ENCODE data around the gene SMPX. TPM values are rescaled to one million over a fixed set of nuclear protein-coding genes. Genes with fewer than 3 reads are reported as not detected.

The SMPX gene
- total RNA-seq, 5 donors from 2014 or later (not counting 1 experiment from before 2014, with no cell fraction given) = not detected

GRCh38 chrX:21741364-21741763 is 16.6 kb downstream of the SMPX start:
- Histone ChIP-seq H3K9me3 (no peaks in the 10 kb centered on the region), H3K27ac (ENCODE audit: low read length) (no peak overlapping the region), H3K4me3 (ENCODE audit: control insufficient read depth in 1 of 2, extremely low read depth in 1 of 2, low read length in 1 of 2) (no peak overlapping the region), H3K36me3 (ENCODE audit: control insufficient read depth in 2 of 2, extremely low read depth in 1 of 2, insufficient read depth in 1 of 2, low read length in 1 of 2) (no peaks in the 10 kb centered on the region), H3K27me3 (replicated peaks in 1 of 2; ENCODE audit: control insufficient read depth in 2 of 2, extremely low read depth in 1 of 2, insufficient read depth in 2 of 2, low read length in 1 of 2) (peaks cover 0 to 2% of the 10 kb centered on the region in 2 experiments), H3K4me1 (ENCODE audit: control insufficient read depth in 1 of 2, extremely low read depth in 1 of 2, insufficient read depth in 2 of 2, low read length in 2 of 2) (no peaks in the 10 kb centered on the region)
- CTCF ChIA-PET = interaction anchor here in 1 of 2 donors (0.6 kb wide), 1 partner anchor 1227 kb away, joined by 3 read pairs; no protein-coding TSS in a partner anchor
- H3K4me3 Mint-ChIP-seq = no peak overlapping the region
- H3K27me3 Mint-ChIP-seq = peaks cover 4 to 22% of the 10 kb centered on the region in 2 donors
- no peaks in the 10 kb centered on the region for H3K9me3 Mint-ChIP-seq
- POLR2A ChIA-PET = no interaction called here
- H3K36me3 Mint-ChIP-seq = no peaks in the 10 kb centered on the region
- DNase-seq (no peak), ATAC-seq (replicated peaks in 1 of 4) (no peak)
- H3K27ac Mint-ChIP-seq = no peak overlapping the region
- no peaks in the 10 kb centered on the region for H3K4me1 Mint-ChIP-seq

GRCh38 chrX:21740329-21741274 is 17.3 kb downstream of the SMPX start:
- H3K27me3 Mint-ChIP-seq = peaks cover 9 to 29% of the 10 kb centered on the region in 2 donors
- no peaks in the 10 kb centered on the region for H3K4me1 ChIP-seq (ENCODE audit: control insufficient read depth in 1 of 2, extremely low read depth in 1 of 2, insufficient read depth in 2 of 2, low read length in 2 of 2)
- WGBS (ENCODE audit: insufficient coverage) = no CpG with 5 or more reads among the region's 1 CpG
- no peak for ATAC-seq (replicated peaks in 1 of 4)
- no peaks in the 10 kb centered on the region for H3K9me3 Mint-ChIP-seq
- H3K27me3 ChIP-seq (replicated peaks in 1 of 2; ENCODE audit: control insufficient read depth in 2 of 2, extremely low read depth in 1 of 2, insufficient read depth in 2 of 2, low read length in 1 of 2) = peaks cover 0 to 2% of the 10 kb centered on the region in 2 experiments
- CTCF ChIA-PET = interaction anchor here in 1 of 2 donors (0.6 kb wide), 1 partner anchor 1226 kb away, joined by 3 read pairs; no protein-coding TSS in a partner anchor
- H3K4me1 Mint-ChIP-seq = no peaks in the 10 kb centered on the region
- no peak overlapping the region for H3K4me3 Mint-ChIP-seq
- no peaks in the 10 kb centered on the region for H3K36me3 ChIP-seq (ENCODE audit: control insufficient read depth in 2 of 2, extremely low read depth in 1 of 2, insufficient read depth in 1 of 2, low read length in 1 of 2)
- no peaks in the 10 kb centered on the region for H3K36me3 Mint-ChIP-seq
- H3K27ac Mint-ChIP-seq = no peak overlapping the region
- POLR2A ChIA-PET = interaction anchor here in 1 of 2 donors (0.6 kb wide), 1 partner anchor 1596 kb away, joined by 7 read pairs; no protein-coding TSS in a partner anchor
- no peak overlapping the region for H3K27ac ChIP-seq (ENCODE audit: low read length)
- H3K9me3 ChIP-seq = no peaks in the 10 kb centered on the region
- DNase-seq = no peak
- H3K4me3 ChIP-seq (ENCODE audit: control insufficient read depth in 1 of 2, extremely low read depth in 1 of 2, low read length in 1 of 2) = no peak overlapping the region

GRCh38 chrX:21738950-21739287 is 19.0 kb downstream of the SMPX start:
- Histone ChIP-seq H3K27me3 (replicated peaks in 1 of 2; ENCODE audit: control insufficient read depth in 2 of 2, extremely low read depth in 1 of 2, insufficient read depth in 2 of 2, low read length in 1 of 2) (peaks cover 0 to 4% of the 10 kb centered on the region in 2 experiments), H3K4me3 (ENCODE audit: control insufficient read depth in 1 of 2, extremely low read depth in 1 of 2, low read length in 1 of 2) (no peak overlapping the region), H3K27ac (ENCODE audit: low read length) (no peak overlapping the region), H3K9me3 (no peaks in the 10 kb centered on the region), H3K4me1 (ENCODE audit: control insufficient read depth in 1 of 2, extremely low read depth in 1 of 2, insufficient read depth in 2 of 2, low read length in 2 of 2) (no peaks in the 10 kb centered on the region), H3K36me3 (ENCODE audit: control insufficient read depth in 2 of 2, extremely low read depth in 1 of 2, insufficient read depth in 1 of 2, low read length in 1 of 2) (no peaks in the 10 kb centered on the region)
- no CpG with 5 or more reads among the region's 4 CpGs for WGBS (ENCODE audit: insufficient coverage)
- DNase-seq (no peak), ATAC-seq (replicated peaks in 1 of 4) (no peak)
- ChIA-PET CTCF (no interaction called here), POLR2A (no interaction called here)
- no peaks in the 10 kb centered on the region for H3K4me1 Mint-ChIP-seq
- H3K27ac Mint-ChIP-seq = no peak overlapping the region
- no peaks in the 10 kb centered on the region for H3K36me3 Mint-ChIP-seq
- peaks cover 11 to 36% of the 10 kb centered on the region in 2 donors for H3K27me3 Mint-ChIP-seq
- H3K9me3 Mint-ChIP-seq = no peaks in the 10 kb centered on the region
- no peak overlapping the region for H3K4me3 Mint-ChIP-seq

- no peak overlapping the region for H3K4me3 ChIP-seq (ENCODE audit: control insufficient read depth in 1 of 2, extremely low read depth in 1 of 2, low read length in 1 of 2)
- Mint-ChIP-seq H3K27ac (no peak overlapping the region), H3K9me3 (no peaks in the 10 kb centered on the region), H3K27me3 (peaks cover 11 to 41% of the 10 kb centered on the region in 2 donors), H3K36me3 (no peaks in the 10 kb centered on the region), H3K4me3 (no peak overlapping the region), H3K4me1 (no peaks in the 10 kb centered on the region)
- no peak for DNase-seq
- WGBS (ENCODE audit: insufficient coverage) = no CpG with 5 or more reads among the region's 15 CpGs
- no peak overlapping the region for H3K27ac ChIP-seq (ENCODE audit: low read length)
- ATAC-seq (replicated peaks in 1 of 4) = no peak
- POLR2A ChIA-PET = no interaction called here
- H3K36me3 ChIP-seq (ENCODE audit: control insufficient read depth in 2 of 2, extremely low read depth in 1 of 2, insufficient read depth in 1 of 2, low read length in 1 of 2) = no peaks in the 10 kb centered on the region
- H3K4me1 ChIP-seq (ENCODE audit: control insufficient read depth in 1 of 2, extremely low read depth in 1 of 2, insufficient read depth in 2 of 2, low read length in 2 of 2) = no peaks in the 10 kb centered on the region
- H3K9me3 ChIP-seq = no peaks in the 10 kb centered on the region
- peaks cover 0 to 4% of the 10 kb centered on the region in 2 experiments for H3K27me3 ChIP-seq (replicated peaks in 1 of 2; ENCODE audit: control insufficient read depth in 2 of 2, extremely low read depth in 1 of 2, insufficient read depth in 2 of 2, low read length in 1 of 2)
- CTCF ChIA-PET = no interaction called here
Observed at GRCh38 chrX:21738210-21738949, 19.5 kb downstream of the SMPX start.

- peaks cover 0 to 4% of the 10 kb centered on the region in 2 experiments for H3K27me3 ChIP-seq (replicated peaks in 1 of 2; ENCODE audit: control insufficient read depth in 2 of 2, extremely low read depth in 1 of 2, insufficient read depth in 2 of 2, low read length in 1 of 2)
- no peak for ATAC-seq (replicated peaks in 1 of 4)
- no CpG with 5 or more reads among the region's 1 CpG for WGBS (ENCODE audit: insufficient coverage)
- CTCF ChIA-PET = no interaction called here
- H3K9me3 ChIP-seq = no peaks in the 10 kb centered on the region
- H3K4me3 ChIP-seq (ENCODE audit: control insufficient read depth in 1 of 2, extremely low read depth in 1 of 2, low read length in 1 of 2) = no peak overlapping the region
- no peaks in the 10 kb centered on the region for H3K36me3 ChIP-seq (ENCODE audit: control insufficient read depth in 2 of 2, extremely low read depth in 1 of 2, insufficient read depth in 1 of 2, low read length in 1 of 2)
- POLR2A ChIA-PET = no interaction called here
- DNase-seq = no peak
- no peaks in the 10 kb centered on the region for H3K4me1 Mint-ChIP-seq
- H3K27ac ChIP-seq (ENCODE audit: low read length) = no peak overlapping the region
- H3K4me3 Mint-ChIP-seq = no peak overlapping the region
- no peaks in the 10 kb centered on the region for H3K36me3 Mint-ChIP-seq
- H3K27ac Mint-ChIP-seq = no peak overlapping the region
- H3K4me1 ChIP-seq (ENCODE audit: control insufficient read depth in 1 of 2, extremely low read depth in 1 of 2, insufficient read depth in 2 of 2, low read length in 2 of 2) = no peaks in the 10 kb centered on the region
- H3K9me3 Mint-ChIP-seq = no peaks in the 10 kb centered on the region
- H3K27me3 Mint-ChIP-seq = peaks cover 11 to 35% of the 10 kb centered on the region in 2 donors
Observed at GRCh38 chrX:21735768-21736127, 22.2 kb downstream of the SMPX start.

- Mint-ChIP-seq H3K36me3 (no peaks in the 10 kb centered on the region), H3K9me3 (no peaks in the 10 kb centered on the region), H3K27ac (no peak overlapping the region), H3K4me1 (no peaks in the 10 kb centered on the region), H3K4me3 (no peak overlapping the region), H3K27me3 (peaks cover 11 to 35% of the 10 kb centered on the region in 2 donors)
- WGBS (ENCODE audit: insufficient coverage) = no CpG with 5 or more reads among the region's 5 CpGs
- Histone ChIP-seq H3K27me3 (replicated peaks in 1 of 2; ENCODE audit: control insufficient read depth in 2 of 2, extremely low read depth in 1 of 2, insufficient read depth in 2 of 2, low read length in 1 of 2) (peaks cover 0 to 4% of the 10 kb centered on the region in 2 experiments), H3K27ac (ENCODE audit: low read length) (no peak overlapping the region), H3K4me1 (ENCODE audit: control insufficient read depth in 1 of 2, extremely low read depth in 1 of 2, insufficient read depth in 2 of 2, low read length in 2 of 2) (no peaks in the 10 kb centered on the region), H3K36me3 (ENCODE audit: control insufficient read depth in 2 of 2, extremely low read depth in 1 of 2, insufficient read depth in 1 of 2, low read length in 1 of 2) (no peaks in the 10 kb centered on the region), H3K4me3 (ENCODE audit: control insufficient read depth in 1 of 2, extremely low read depth in 1 of 2, low read length in 1 of 2) (no peak overlapping the region), H3K9me3 (no peaks in the 10 kb centered on the region)
- ATAC-seq (replicated peaks in 1 of 4) (no peak), DNase-seq (no peak)
- ChIA-PET POLR2A (no interaction called here), CTCF (no interaction called here)
Observed at GRCh38 chrX:21735038-21735767, 22.7 kb downstream of the SMPX start.
